ENCODE results near the gene TMEM229A. TPM values are rescaled to one million over a fixed set of nuclear protein-coding genes. Genes with fewer than 3 reads are reported as not detected.
"Not testable (repeated sequence)": the region's sequence is repeated elsewhere in the genome, so short reads cannot be mapped to it uniquely, and the experiment has no call there.

TMEM229A gene
- total and polyA plus RNA-seq, 2 of the 8 experiments (the other 6 are each of a cell fraction or from before 2014, with no cell fraction given), result 0.33 to 0.54 TPM

DNA sequence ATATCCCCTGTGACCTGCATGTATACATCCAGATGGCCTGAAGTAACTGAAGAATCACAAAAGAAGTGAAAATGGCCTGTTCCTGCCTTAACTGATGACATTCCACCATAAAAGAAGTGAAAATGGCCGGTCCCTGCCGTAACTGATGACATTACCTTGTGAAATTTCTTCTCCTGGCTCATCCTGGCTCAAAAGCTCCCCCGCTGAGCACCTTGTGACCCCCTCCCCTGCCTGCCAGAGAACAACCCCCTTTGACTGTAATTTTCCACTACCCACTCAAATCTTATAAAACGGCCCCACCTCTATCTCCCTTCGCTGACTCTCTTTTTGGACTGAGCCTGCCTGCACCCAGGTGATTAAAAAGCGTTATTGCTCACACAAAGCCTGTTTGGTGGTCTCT lies 24.6 kb downstream of the TMEM229A start:
- H2BK20ac ChIP-seq (ENCODE audit: low read length); H3K4me3 ChIP-seq (ENCODE audit: extremely low read depth in 1 of 4, insufficient read depth in 2 of 4, low read depth in 3 of 4, low read length in 4 of 4); H3K23me2 ChIP-seq (ENCODE audit: low read depth, low read length); H2AFZ ChIP-seq (ENCODE audit: low read length); H3K9ac ChIP-seq (replicated peaks in 1 of 4; ENCODE audit: extremely low read depth in 1 of 4, low read depth in 3 of 4, low read length in 3 of 4); H2BK120ac ChIP-seq (replicated peaks; ENCODE audit: low read depth, low read length); H2BK15ac ChIP-seq (ENCODE audit: low read length); H2BK5ac ChIP-seq (ENCODE audit: low read depth, low read length); FAIRE-seq; H3K56ac ChIP-seq (replicated peaks; ENCODE audit: insufficient read length, low read depth, low read length); H4K91ac ChIP-seq (replicated peaks; ENCODE audit: insufficient read length, low read length); H3K36me3 ChIP-seq (ENCODE audit: control insufficient read depth in 2 of 4, insufficient read depth in 4 of 4, low read length in 3 of 4); H3K79me1 ChIP-seq (ENCODE audit: low read depth, low read length); H3K9me3 ChIP-seq (ENCODE audit: insufficient read depth in 2 of 2, low read depth in 1 of 2, low read length in 1 of 2); H3K23ac ChIP-seq (ENCODE audit: insufficient read length); H4K5ac ChIP-seq (ENCODE audit: insufficient read length, low read depth, low read length); H3K79me2 ChIP-seq (ENCODE audit: control insufficient read depth in 1 of 2, insufficient read depth in 2 of 2, low read length in 2 of 2); H3K4me2 ChIP-seq (ENCODE audit: insufficient read depth in 1 of 2, low read depth in 2 of 2, low read length in 2 of 2); H3K27me3 ChIP-seq (replicated peaks in 1 of 4; ENCODE audit: control insufficient read depth in 3 of 4, extremely low read depth in 1 of 4, insufficient read depth in 3 of 4, low read length in 3 of 4); H4K8ac ChIP-seq (ENCODE audit: extremely low read depth, insufficient read depth, low read length); DNase-seq (ENCODE audit: low read depth in 1 of 2, low spot score in 2 of 2); H4K20me1 ChIP-seq (replicated peaks in 1 of 2; ENCODE audit: control insufficient read depth in 1 of 2, insufficient read depth in 2 of 2, low read length in 2 of 2); H2BK12ac ChIP-seq (ENCODE audit: low read depth, low read length); H3K27ac ChIP-seq (ENCODE audit: low read depth, low read length); H3K4ac ChIP-seq (replicated peaks; ENCODE audit: insufficient read length, low read depth, low read length); H3K18ac ChIP-seq (ENCODE audit: extremely low read depth, low read length); H2AK5ac ChIP-seq (ENCODE audit: low read depth, low read length); H3K4me1 ChIP-seq (replicated peaks in 1 of 4; ENCODE audit: control insufficient read depth in 3 of 4, insufficient read depth in 4 of 4, low read length in 3 of 4); H3K14ac ChIP-seq (ENCODE audit: insufficient read length): not testable (repeated sequence)
- WGBS, 2 experiments (ENCODE audit: extremely low coverage in 1 of 2, insufficient coverage in 1 of 2, insufficient read length in 1 of 2, insufficient replicate concordance in 2 of 2, low coverage in 1 of 2, low lambda C conversion rate in 2 of 2, missing lambda C conversion rate in 1 of 2), result 89% methylated on average over 6 of the region's 6 CpGs; no CpG with 5 or more reads in 1 of the 2 experiments
- ChIA-PET CTCF (ENCODE audit: partially characterized antibody) (interaction anchor here (1.2 to 1.3 kb wide), 3 partner anchors 15 to 63 kb away, joined by 3 to 5 read pairs (median 3); partner anchors contain the start of gene TMEM229A), POLR2A (ENCODE audit: partially characterized antibody) (interaction anchor here (0.7 kb wide), 1 partner anchor 283 kb away, joined by 3 read pairs; no protein-coding TSS in a partner anchor)
